Stimulated activated CD4-positive, alpha-beta T cell treated with anti-CD3 and anti-CD28 coated beads, Interleukin-1b, Interleukin-23, amount 100 ng/mL, for 48 hours (primary cell): ENCODE data around the gene MAP3K20.

ENCODE experiments used
- DNase-seq: peaks from one replicate; pipeline ENCODE4 v3.0.0-alpha.2; 2020

MAP3K20 gene

GRCh38 chr2:173051463-173052215, 24.0 kb upstream of the MAP3K20 start:
- no peak for DNase-seq

DNA sequence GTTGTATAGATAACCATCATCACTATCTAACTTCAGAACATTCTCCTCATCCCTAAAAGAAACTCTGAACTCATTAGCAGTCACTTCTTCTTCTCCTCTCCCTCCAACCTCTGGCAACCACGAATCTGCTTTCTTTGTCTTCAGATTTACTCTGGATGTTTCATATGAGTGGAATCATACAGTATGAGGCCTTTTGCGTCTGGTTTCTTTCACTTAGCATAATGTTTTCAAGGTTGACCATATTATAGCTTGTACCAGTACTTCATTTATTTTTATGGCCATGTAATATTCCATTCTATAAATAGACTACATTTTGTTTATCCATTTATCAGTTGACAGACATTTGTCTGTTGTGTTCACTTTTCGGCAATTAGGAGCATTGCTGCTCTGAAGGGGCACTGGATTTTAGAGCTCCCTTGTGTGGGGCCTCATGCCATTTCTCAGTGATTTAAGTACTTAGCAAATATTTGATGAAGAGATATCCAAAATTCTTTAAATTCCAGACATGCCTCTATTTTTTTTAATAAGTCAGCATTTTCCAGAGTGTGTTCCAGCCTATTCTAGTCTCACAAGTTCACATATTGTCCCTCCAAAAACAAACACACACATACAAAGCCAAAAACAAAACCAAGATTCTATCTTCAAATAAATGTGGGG, 22.5 kb upstream of the MAP3K20 start:
- DNase-seq = no peak

GRCh38 chr2:173054466-173054865, 21.2 kb upstream of the MAP3K20 start:
- DNase-seq = no peak

- no peak for DNase-seq
Measured at GRCh38 chr2:173056705-173057364, 18.8 kb upstream of the MAP3K20 start.

DNA sequence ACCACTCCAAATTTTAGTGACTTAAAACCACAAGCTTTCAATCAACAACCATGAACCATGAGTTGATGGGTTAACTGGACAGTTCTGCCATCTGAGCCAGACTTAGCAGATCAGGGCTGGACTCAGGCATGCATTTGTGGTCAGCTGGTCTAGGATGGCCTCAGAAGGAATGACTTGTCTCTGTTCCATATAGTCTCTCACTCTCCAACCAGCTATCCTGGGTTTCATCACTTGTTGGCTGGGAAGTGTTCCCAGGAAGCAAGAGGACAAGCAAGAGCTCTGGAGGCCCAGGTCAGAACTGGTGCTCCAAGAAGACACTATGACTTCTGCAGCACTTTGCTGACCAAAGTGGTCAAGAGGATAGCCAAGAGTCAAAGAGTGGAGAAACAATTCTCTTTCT, 17.5 kb upstream of the MAP3K20 start:
- DNase-seq = no peak

GRCh38 chr2:173058673-173059072, 17.0 kb upstream of the MAP3K20 start:
- no peak for DNase-seq

DNA sequence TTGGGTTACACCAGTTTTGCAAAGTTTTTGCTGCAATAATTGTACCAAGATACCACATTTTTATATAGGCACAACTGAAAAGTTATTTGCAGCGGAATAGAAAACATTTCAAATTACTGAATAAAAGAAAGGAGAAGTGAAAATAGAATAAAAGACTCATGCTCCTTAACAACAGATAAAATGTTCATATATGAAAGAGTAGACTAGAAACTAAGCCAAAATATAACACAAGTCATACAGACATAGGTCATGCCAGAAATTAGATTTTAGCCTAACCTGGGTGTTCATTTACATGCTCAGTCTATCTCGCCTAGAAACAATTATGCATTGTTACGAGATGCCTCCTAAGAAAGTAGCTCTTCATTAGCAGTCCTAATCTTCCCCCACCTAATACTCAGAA, 16.4 kb upstream of the MAP3K20 start:
- DNase-seq = no peak

DNA sequence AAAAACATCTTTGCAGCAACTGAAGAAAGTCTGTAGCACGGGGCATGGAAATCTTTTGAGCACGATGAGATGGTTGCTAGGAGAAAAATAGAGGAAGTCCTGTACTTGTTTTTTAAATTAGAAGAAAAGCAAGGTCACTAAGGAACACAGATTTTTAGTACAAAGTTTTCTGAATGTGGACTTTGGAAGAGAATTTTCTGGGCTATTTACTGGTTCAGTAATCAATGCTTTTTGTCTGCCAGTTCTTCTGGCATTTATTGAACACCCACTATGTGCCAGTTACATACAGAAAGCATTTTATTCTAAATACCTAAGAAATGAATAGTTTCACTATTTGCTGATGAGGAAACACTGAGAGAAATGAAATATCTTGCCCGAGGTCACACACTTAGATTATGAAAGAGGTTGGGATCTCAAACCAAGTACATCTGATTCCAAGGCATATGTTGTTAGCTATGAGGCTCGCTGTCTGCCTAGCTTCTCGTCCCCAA, 15.6 kb upstream of the MAP3K20 start:
- DNase-seq = no peak

DNA sequence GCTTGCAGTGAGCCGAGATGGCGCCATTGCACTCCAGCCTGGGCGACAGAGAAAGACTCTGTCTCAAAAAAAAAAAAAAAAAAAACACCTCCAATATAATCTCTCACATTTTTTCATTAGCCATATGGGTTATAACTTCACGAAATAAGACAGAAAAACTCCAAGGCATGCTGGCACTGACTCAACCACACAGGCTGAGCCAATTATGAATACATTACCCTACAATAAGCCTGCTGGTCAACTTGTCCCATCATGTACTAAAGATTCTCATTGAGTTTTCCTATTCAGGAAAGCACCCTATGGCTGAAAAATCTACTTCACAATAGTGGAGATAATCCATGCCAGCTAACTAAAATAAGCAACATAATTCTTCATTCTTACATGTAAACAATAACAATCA, 12.8 kb upstream of the MAP3K20 start:
- no peak for DNase-seq

DNA sequence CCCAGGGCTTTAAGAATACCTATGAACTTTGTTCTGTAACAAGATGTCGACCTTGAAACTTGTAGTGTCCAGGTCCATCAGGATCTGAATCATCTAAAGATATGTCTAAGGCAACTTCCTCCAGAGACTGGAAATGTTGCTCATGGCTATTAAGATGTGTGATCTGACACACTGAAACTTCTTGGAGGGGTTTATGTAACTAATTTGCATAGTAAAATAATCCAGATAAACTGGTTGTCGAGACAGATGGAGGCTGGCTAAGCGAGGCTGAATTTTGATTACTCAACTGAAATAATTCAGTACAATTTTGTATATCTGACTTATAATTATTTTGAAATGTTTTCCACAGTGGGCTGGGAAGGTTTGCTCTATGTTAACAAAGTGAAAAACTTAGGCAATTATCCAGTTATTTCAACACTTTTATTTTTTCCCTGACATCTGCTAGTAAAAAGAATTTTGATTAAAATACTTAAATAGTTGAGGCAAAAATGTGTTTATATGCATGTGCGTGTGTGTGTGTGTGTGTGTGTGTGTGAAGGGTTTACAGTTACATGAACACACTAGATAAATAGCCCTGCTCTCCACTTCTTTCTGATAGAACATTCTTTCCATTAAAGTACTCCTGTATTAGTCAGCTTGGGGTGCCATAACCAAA, 11.4 kb upstream of the MAP3K20 start:
- no peak for DNase-seq

DNA sequence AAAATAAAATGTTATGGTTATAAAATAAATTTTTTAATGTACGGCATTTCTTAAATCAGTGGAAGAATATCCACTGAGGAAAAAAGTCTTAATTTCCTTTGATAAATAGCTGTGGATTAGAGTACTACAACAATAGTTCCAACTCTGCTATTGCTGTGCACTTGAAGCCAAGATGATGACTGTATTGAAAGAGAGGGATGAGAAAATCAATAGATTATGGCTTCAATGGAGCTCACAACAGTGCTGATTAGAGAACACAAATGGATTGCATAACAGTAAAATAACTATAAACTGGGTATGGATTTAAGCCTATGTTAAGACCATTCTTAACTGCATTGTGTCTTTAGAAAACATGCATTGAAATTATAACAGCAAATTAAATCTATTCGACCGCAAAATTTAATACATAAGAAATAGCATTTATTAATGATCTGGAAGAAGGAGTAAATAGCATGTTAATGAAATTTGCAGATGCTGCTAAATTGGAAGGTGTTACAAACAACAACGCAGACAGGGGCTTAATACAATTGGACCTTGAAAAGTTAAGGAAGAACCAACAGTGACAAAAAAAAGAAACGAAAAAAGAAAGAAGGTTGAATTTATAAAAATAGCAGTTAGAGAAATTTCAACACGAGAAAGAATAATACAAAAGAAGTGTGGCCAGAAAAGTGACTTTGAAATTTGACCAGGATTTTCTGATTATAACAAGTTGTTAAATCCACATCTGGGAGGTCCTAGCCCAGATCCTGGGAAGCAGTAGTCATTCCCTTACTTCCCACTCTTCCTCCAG, 8.6 kb upstream of the MAP3K20 start:
- DNase-seq = no peak

- no peak for DNase-seq
Measured at GRCh38 chr2:173075056-173075780, 428 bp upstream of the MAP3K20 start.

- peak; percentile 8 for DNase-seq
Measured at GRCh38 chr2:173076581-173077345, 1.1 kb downstream of the MAP3K20 start.

GRCh38 chr2:173077506-173078177, 2.0 kb downstream of the MAP3K20 start:
- DNase-seq = no peak

- no peak for DNase-seq
Measured at GRCh38 chr2:173079141-173079540, 3.5 kb downstream of the MAP3K20 start.

- no peak for DNase-seq
Measured at GRCh38 chr2:173079973-173080860, 4.6 kb downstream of the MAP3K20 start.

- DNase-seq = no peak
Measured at GRCh38 chr2:173086518-173087213, 11.0 kb downstream of the MAP3K20 start.

GRCh38 chr2:173087214-173087581, 11.6 kb downstream of the MAP3K20 start:
- DNase-seq = no peak
